SW 1271 (cell line): ENCODE data around the gene SHQ1.
A peak's percentile ranks its signal among the peaks of the same experiment; 100 is the strongest.

Experiments
- DNase-seq, 2 experiments: peaks; one replicate each; lab custom pipeline; 2025; lab: John Stamatoyannopoulos, UW

SHQ1 gene

DNA sequence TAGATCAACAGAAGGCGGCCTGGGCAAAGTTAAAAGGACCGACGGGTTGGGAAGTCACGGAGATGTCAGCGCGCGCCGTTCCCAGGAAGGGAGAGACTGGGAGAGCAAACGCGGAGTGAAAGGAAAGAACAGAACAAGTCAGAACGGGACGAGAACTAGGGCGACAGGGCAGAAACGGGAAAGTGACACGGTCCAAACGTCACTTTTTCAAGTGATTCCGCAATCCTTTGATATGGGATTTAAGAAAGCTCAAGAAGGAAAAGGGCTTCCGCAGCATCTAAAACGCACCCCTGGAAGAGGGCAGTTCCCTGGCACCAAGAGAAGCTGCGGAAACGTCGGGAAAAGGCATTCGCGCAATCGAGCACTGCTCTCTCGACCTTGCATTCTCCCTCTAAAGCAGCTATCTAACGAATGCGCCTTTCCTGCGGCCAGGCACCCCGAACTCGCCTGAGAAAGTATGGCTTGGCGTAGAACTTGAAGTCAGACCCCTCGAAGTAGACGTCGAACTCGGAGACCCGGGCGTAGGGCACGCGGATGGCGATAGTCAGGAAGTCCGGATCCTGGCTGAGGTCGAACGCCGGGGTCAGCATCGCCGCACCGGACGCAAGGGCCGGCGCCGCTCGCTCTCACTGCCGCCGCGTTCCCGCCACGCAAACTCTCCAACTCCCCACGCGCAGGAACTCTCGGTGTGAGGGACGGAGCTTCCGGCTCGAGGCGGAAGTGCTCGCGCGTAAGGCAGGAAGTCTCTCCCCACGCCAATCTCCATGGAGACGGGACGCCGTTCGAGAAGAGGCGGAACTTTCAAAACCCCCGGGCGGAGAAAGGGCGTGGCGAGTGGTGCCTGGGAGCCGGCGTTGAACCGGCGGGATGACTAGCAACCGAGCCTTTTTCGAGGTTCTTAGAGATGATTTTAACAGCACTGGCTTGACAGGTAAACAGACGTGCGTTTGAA, at the start of gene SHQ1:
TSS of gene SHQ1 (minus strand) at position 695 of the 952 bp plus-strand sequence. CDS start at position 590, 105 bp downstream.
- peak; percentile 59 to 81 for DNase-seq

- no peak for DNase-seq
These were observed 49.4 kb upstream of the SHQ1 start for GRCh38 chr3:72897758-72898007.

DNA sequence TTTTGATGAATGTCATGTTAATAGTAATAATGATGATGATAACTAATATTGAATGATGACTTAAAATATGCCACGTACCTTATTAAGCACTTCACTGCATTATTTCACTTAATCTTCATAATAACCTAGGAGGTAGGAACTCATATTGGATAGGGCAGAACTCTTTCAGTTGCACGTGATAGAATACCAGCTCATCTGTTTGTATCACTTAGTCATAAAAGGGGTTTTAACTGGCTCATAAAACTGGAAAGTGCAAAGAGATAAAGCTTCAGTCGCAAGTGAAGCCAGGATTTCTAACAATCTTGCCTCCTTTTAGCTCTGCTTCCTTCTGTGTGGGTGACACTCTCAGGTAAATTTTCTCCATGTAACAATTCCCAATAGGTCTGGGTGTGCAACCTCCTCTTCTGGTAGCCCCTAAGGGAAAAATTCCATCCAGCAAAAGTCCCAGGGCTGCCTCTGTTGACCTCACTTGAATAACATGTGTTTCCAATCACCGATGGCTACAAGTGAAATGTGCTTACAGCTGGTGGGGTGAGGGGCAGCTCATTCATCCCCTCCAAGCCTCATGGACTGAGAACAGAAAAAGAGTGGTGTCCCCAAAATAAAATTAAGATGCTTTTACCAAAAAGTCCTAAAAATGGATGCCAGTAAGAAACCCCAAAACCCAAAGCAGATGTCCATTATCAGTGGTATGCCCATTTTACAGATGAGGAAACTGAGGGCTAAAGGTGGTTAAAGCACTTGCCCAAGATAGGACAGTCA, 48.9 kb upstream of the SHQ1 start:
- no peak for DNase-seq

GRCh38 chr3:72894976-72895552, 46.8 kb upstream of the SHQ1 start:
- DNase-seq = no peak

- no peak for DNase-seq
These were observed 44.6 kb upstream of the SHQ1 start for GRCh38 chr3:72892870-72893269.

DNA sequence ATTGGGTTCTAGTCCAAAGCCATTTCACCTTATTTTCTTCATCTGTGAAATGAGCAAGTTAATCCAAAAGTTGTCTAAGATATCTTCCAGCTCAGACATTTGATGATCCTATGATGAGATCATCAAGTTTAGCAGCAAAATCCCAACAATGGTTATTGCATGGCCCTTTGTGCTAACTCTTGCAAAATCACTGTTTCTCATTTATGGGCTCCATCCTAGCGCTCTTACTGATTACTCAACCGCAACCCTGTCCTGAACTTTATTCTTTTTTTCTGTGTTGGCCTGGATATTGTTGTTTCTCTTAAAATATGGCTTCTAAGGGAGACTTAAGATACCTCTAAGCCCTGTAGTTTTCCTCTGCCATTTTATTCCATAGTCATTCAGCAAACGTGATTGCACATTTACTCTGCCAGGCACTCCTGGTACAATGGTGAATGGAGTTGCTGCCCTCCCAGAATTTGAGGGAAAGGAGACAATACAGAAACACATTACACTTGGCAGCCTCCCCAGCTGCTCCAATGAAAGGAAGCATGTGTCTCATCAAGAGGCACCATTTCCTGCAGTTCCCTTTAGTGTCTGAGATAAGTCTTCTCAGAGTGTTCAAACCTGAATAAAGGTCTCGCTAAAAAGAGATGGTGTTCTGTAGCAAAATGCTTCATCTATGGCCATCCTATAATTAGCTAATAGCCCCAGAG, 44.0 kb upstream of the SHQ1 start:
- no peak for DNase-seq

- DNase-seq = peak in 1 of 2 experiments; percentile 11
These were observed 43.0 kb upstream of the SHQ1 start for GRCh38 chr3:72891053-72891855.

- no peak for DNase-seq
These were observed 42.1 kb upstream of the SHQ1 start for GRCh38 chr3:72890166-72890925.

- DNase-seq = no peak
These were observed 41.3 kb upstream of the SHQ1 start for GRCh38 chr3:72889310-72890165.

GRCh38 chr3:72888546-72889309, 40.5 kb upstream of the SHQ1 start:
- DNase-seq = peak in 1 of 2 experiments; percentile 8

DNA sequence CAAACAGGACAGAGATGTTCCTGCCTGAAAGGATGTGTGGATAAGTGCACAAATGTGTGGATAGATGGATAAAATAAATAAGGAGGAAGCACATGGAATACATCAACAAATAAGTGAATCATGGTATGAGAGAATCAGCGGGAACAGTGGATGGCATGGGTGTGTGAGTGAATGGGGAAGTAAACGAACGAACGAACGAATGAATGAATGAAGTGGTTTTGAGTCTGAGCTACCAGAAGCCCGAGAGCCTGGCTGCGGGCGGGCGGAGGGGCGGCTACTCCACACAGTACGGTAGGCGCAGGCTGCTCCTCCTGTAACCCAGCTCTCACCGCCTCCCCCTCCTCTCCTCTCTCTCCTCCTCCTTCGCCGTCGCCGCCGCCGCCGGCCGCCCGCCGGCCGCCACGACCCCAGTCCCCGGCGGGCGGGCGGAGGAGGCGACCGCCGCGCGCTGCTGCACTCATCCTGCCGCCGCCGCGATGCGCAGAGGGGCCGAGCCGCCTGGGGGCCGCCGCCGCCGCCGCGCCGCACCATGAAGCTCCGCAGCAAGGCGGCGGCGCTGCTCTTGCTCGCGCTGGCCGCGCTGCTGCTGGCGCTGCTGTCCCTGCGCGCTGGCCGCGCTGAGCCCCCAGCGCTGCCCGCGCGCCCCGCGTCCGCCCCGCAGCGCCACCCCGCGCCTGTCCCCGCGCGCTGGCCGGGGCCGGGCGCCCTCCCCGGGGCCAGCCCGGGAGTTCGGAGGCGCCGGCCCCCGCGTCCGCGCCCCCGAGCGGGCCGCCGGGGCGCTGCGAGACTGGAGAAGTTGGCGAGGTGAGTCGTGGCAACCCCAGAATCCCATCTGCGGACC, 39.7 kb upstream of the SHQ1 start, which contains the start of gene GXYLT2:
TSS of gene GXYLT2 (plus strand) at position 342 of the 841 bp plus-strand sequence. CDS start at position 530, 188 bp downstream.
- DNase-seq = peak; percentile 9 to 56

DNA sequence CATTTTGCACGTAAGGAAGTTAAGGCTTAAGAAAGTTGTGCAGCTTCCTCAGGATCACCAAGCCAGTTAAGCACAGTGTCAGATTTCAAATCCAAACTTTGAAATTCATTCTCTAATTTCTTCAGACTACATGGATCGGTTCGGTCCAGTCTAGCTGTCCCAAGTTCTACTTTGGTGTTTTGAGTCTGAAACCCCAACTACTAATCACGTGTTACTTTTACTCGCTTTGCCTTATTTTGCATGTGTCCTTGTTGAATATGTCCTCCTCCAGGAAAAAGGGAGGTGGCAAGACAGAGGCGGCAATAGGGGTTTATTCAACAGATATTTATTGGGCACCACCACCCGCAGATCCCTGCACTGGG, 39.1 kb upstream of the SHQ1 start:
- no peak for DNase-seq

DNA sequence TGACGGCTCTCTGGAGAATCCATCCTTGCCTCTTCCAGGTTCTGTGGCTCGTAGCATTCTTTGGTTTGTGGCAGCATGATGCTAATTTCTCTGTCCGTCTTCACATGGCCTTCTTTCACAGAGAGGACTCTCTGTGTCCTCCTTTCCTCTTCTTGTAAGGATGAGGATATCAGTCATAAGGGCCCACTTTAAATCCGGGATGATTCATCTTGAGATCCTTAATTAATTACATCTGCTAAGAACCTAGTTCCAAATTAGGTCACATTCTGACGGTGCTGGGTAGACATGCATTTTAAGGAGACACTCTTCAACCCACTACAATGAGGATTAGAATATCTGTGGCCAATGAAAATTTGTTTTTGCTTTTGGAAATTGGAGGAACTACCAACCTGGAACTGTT, 23.9 kb upstream of the SHQ1 start:
- DNase-seq = no peak

- DNase-seq = no peak
These were observed 14.3 kb upstream of the SHQ1 start for GRCh38 chr3:72862314-72863090.

DNA sequence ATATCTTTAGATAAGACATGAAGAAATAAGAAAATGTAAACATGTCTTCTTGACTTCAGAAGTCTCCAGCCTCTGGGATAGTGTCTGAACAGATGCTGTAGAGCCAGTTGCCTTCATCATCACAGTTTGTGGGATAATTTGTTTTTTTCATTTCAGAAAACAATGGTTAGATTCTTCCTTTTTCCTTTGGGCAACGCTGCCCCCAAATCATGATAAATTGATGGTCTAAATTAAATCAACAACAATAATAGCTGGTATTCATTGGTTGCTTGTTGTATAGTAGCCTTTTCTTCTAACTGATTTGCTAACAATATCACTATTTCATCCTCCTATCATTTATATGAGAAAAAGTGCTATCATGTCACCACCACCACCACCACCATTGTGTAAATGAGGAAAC, 12.6 kb upstream of the SHQ1 start:
- no peak for DNase-seq

- DNase-seq = no peak
These were observed 11.8 kb upstream of the SHQ1 start for GRCh38 chr3:72860053-72860452.

GRCh38 chr3:72855001-72855400, 6.8 kb upstream of the SHQ1 start:
- DNase-seq = no peak
